GM10248 (cell line): ENCODE measurements around the gene OBSCN.

Source experiments
- CTCF ChIA-PET: fragments of 300-600 bp; sonication (Branson Sonifier 250); formaldehyde crosslinking; extraction: SDS; loops from one replicate; lab custom pipeline; 2021; ENCODE audit warnings: antibody characterized with exemption; lab: Yijun Ruan, JAX
- POLR2A ChIA-PET: fragments of 350-650 bp; sonication (Branson Sonifier 250); formaldehyde crosslinking; extraction: SDS; loops from one replicate; lab custom pipeline; 2020; ENCODE audit warnings: antibody characterized with exemption; lab: Yijun Ruan, JAX
- DNase-seq: peaks from one replicate; pipeline ENCODE4 v3.0.0; 2012; ENCODE audit errors: extremely low spot score
- CTCF ChIP-seq: IDR thresholded peaks from 2 replicates; pipeline ENCODE4 v1.5.1; 2012; ENCODE audit warnings: mild to moderate bottlenecking, low read depth; ENCODE audit errors: extremely low read depth, missing control alignments, control extremely low read depth

Gene OBSCN

GRCh38 chr1:228295981-228296380, 88.1 kb downstream of the OBSCN start:
- ChIA-PET POLR2A (no interaction called here), CTCF (no interaction called here)
- TF ChIP-seq CTCF: no peak
- no peak for DNase-seq

- CTCF ChIA-PET: no interaction called here
- no peak for DNase-seq
- no peak for TF ChIP-seq CTCF
- POLR2A ChIA-PET: no interaction called here
Observed at GRCh38 chr1:228297242-228297641, 89.4 kb downstream of the OBSCN start.

- CTCF ChIA-PET: no interaction called here
- no peak for DNase-seq
- POLR2A ChIA-PET: no interaction called here
- no peak for TF ChIP-seq CTCF
Observed at GRCh38 chr1:228297822-228298221, 90.0 kb downstream of the OBSCN start.

GRCh38 chr1:228298471-228298870, 90.6 kb downstream of the OBSCN start:
- ChIA-PET POLR2A (no interaction called here), CTCF (no interaction called here)
- TF ChIP-seq CTCF: no peak
- no peak for DNase-seq

GRCh38 chr1:228299211-228299610, 91.4 kb downstream of the OBSCN start:
- ChIA-PET CTCF (no interaction called here), POLR2A (no interaction called here)
- no peak for TF ChIP-seq CTCF
- DNase-seq: no peak

- TF ChIP-seq CTCF: no peak
- no peak for DNase-seq
- POLR2A ChIA-PET: no interaction called here
- CTCF ChIA-PET: no interaction called here
Observed at GRCh38 chr1:228299901-228300300, 92.1 kb downstream of the OBSCN start.

GRCh38 chr1:228302086-228302485, 94.2 kb downstream of the OBSCN start:
- CTCF ChIA-PET: no interaction called here
- POLR2A ChIA-PET: no interaction called here

More at GRCh38 chr1:228302086-228302485, 94.2 kb downstream of the OBSCN start:
- no peak for TF ChIP-seq CTCF
- no peak for DNase-seq
